Fibroblast of lung (primary cell): Measurements from ENCODE around the gene KLF16.

Source experiments
- EZH2 ChIP-seq: IDR thresholded peaks from 2 replicates; pipeline ENCODE4 v1.5.1; 2012; ENCODE audit warnings: low read length, control low read depth, mild to moderate bottlenecking; ENCODE audit errors: missing control alignments
- TF ChIP-seq, protein P1 (sequence below), 2 donors: IDR thresholded peaks in 1 of 2; conservative IDR thresholded peaks in 1 of 2; 1 replicate in 1 of 2; 2 replicates in 1 of 2; pipeline ENCODE4 v1.5.1; 2011 to 2012; ENCODE audit warnings: low read length in 2 of 2, control low read depth in 1 of 2, inconsistent platforms in 1 of 2, low read depth in 1 of 2, mild to moderate bottlenecking in 1 of 2

DNA sequence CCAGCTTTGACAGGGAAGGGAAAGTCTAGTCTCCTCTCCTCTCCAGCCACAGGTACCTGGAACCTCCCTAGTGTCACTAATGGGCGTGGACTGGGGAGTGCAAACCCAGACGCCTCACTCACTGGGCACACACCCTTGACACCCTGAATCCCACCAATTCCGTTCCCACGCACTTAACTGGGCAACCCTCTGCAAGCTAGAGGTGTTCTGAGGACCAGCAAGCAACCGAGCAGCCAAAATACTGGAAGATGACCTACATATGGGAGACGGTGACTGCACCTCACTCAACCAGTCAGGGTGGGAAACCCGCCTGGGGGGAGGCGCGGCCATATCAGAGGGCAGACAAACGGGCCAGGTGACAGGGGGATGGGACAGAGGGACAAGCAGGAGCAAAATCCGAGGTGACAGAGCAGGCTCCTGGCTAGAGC lies 20.9 kb upstream of the KLF16 start:
- TF ChIP-seq, protein P1, sequence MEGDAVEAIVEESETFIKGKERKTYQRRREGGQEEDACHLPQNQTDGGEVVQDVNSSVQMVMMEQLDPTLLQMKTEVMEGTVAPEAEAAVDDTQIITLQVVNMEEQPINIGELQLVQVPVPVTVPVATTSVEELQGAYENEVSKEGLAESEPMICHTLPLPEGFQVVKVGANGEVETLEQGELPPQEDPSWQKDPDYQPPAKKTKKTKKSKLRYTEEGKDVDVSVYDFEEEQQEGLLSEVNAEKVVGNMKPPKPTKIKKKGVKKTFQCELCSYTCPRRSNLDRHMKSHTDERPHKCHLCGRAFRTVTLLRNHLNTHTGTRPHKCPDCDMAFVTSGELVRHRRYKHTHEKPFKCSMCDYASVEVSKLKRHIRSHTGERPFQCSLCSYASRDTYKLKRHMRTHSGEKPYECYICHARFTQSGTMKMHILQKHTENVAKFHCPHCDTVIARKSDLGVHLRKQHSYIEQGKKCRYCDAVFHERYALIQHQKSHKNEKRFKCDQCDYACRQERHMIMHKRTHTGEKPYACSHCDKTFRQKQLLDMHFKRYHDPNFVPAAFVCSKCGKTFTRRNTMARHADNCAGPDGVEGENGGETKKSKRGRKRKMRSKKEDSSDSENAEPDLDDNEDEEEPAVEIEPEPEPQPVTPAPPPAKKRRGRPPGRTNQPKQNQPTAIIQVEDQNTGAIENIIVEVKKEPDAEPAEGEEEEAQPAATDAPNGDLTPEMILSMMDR (conservative IDR thresholded peaks at IDR 0.05 in 1 of 2, IDR thresholded peaks at IDR 0.05 in 1 of 2; ENCODE audit: low read depth in 1 of 2, low read length in 2 of 2), result no peak
- no peak for TF ChIP-seq EZH2
